Measurements from ENCODE around the gene TCF4. TPM values are rescaled to one million over a fixed set of nuclear protein-coding genes. Genes with fewer than 3 reads are reported as not detected.

The TCF4 gene
- total RNA-seq, 1 donor from 2014 or later, result 15.7 TPM

GRCh38 chr18:55627007-55627406 lies 39.0 kb upstream of the TCF4 start:
- H3K27me3 ChIP-seq (ENCODE audit: control insufficient read depth, insufficient read depth, low read length), result no peaks in the 10 kb centered on the region
- TF ChIP-seq CTCF (IDR thresholded peaks at IDR 0.05; ENCODE audit: insufficient read depth, low read length, poor library complexity, severe bottlenecking), result no peak
- H3K36me3 ChIP-seq (ENCODE audit: control insufficient read depth, insufficient read depth, low read length), result no peaks in the 10 kb centered on the region
- DNase-seq (ENCODE audit: low read depth), result no peak
- H3K4me3 ChIP-seq (ENCODE audit: low read depth, low read length), result no peak overlapping the region

DNA sequence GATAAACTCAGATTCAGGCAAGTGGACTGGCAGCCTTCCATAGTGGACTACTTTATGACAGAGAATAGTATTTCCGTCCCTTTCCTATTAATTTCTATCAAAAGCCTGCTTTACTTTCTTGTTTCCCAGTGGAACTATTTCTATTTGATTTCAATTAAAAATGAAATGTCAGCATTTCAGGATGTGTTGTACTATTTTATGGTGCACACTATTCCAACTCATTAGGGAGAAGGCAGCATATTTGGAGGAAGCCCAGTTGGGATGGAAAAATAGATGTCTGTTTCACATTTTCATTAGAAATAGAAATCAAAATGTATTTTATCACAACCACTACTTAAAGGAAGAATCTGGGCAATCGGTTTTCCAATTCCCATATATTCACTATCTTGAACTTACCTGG lies 37.9 kb upstream of the TCF4 start:
- no peak for TF ChIP-seq CTCF (IDR thresholded peaks at IDR 0.05; ENCODE audit: insufficient read depth, low read length, poor library complexity, severe bottlenecking)
- Histone ChIP-seq H3K4me3 (ENCODE audit: low read depth, low read length) (no peak overlapping the region), H3K36me3 (ENCODE audit: control insufficient read depth, insufficient read depth, low read length) (no peaks in the 10 kb centered on the region), H3K27me3 (ENCODE audit: control insufficient read depth, insufficient read depth, low read length) (no peaks in the 10 kb centered on the region)
- DNase-seq (ENCODE audit: low read depth), result no peak

DNA sequence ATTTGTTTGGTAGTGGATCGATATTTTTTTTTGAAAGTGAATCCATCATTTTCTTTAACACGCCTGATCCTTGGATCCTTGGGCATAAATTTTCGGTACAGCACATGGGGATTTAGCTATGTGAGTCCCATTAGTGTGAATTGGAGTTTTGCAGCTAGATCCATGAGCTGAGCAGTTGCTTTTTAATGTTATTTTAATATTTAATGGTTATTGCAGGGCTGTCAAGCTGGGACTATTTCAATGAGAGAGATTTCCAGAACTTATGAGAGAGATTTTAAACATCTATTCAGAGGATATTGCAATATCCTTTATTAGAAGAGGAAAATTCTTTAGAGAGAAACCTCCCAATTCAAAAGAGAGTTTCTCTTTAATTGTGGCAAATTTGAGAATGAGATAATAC lies 35.6 kb upstream of the TCF4 start:
- Histone ChIP-seq H3K36me3 (ENCODE audit: control insufficient read depth, insufficient read depth, low read length) (no peaks in the 10 kb centered on the region), H3K27me3 (ENCODE audit: control insufficient read depth, insufficient read depth, low read length) (no peaks in the 10 kb centered on the region), H3K4me3 (ENCODE audit: low read depth, low read length) (no peak overlapping the region)
- no peak for DNase-seq (ENCODE audit: low read depth)
- no peak for TF ChIP-seq CTCF (IDR thresholded peaks at IDR 0.05; ENCODE audit: insufficient read depth, low read length, poor library complexity, severe bottlenecking)

GRCh38 chr18:55610506-55610905 lies 22.5 kb upstream of the TCF4 start:
- Histone ChIP-seq H3K4me3 (ENCODE audit: low read depth, low read length) (no peak overlapping the region), H3K27me3 (ENCODE audit: control insufficient read depth, insufficient read depth, low read length) (no peaks in the 10 kb centered on the region), H3K36me3 (ENCODE audit: control insufficient read depth, insufficient read depth, low read length) (no peaks in the 10 kb centered on the region)
- no peak for DNase-seq (ENCODE audit: low read depth)
- TF ChIP-seq CTCF (IDR thresholded peaks at IDR 0.05; ENCODE audit: insufficient read depth, low read length, poor library complexity, severe bottlenecking), result no peak

DNA sequence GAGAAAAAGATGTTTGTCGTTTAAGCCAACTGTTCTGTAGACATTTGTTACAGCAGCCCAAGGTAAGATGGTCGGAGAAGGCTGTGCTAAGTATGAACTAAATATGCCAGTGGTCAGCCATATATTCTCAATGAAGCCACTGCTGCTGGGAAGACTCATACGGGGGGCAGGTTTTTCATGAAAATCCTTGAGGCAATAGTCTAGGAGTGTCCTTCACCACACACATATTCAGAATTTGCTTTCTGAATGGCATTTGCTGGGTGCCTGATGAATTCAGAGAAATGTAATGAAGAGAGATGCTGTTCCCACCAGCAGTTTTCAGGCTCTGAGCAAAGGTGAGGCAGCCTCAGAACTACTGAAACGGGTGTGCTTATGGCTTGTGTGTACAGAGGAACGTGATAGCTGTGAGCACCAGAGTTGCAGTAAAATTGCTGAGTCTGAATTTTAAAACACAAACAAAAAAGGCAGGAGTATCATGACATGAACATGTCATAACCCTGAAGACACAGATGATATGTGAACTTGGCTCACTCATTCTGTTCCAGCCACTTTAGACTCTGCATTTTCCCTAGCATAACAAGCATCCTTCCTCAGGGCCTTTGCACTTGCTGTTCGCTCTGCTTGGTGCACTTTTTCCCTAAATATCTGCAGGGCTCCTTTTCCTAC lies 21.3 kb upstream of the TCF4 start:
- Histone ChIP-seq H3K4me3 (ENCODE audit: low read depth, low read length) (no peak overlapping the region), H3K36me3 (ENCODE audit: control insufficient read depth, insufficient read depth, low read length) (no peaks in the 10 kb centered on the region), H3K27me3 (ENCODE audit: control insufficient read depth, insufficient read depth, low read length) (no peaks in the 10 kb centered on the region)
- DNase-seq (ENCODE audit: low read depth), result no peak
- TF ChIP-seq CTCF (IDR thresholded peaks at IDR 0.05; ENCODE audit: insufficient read depth, low read length, poor library complexity, severe bottlenecking), result no peak

- no peak for TF ChIP-seq CTCF (IDR thresholded peaks at IDR 0.05; ENCODE audit: insufficient read depth, low read length, poor library complexity, severe bottlenecking)
- no peaks in the 10 kb centered on the region for H3K36me3 ChIP-seq (ENCODE audit: control insufficient read depth, insufficient read depth, low read length)
- H3K27me3 ChIP-seq (ENCODE audit: control insufficient read depth, insufficient read depth, low read length), result no peaks in the 10 kb centered on the region
- DNase-seq (ENCODE audit: low read depth), result no peak
- H3K4me3 ChIP-seq (ENCODE audit: low read depth, low read length), result no peak overlapping the region
These were observed 20.5 kb upstream of the TCF4 start for GRCh38 chr18:55608497-55608896.

Measured in kidney epithelial cell (primary cell).